ENCODE results near the gene MTMR12.

DNA sequence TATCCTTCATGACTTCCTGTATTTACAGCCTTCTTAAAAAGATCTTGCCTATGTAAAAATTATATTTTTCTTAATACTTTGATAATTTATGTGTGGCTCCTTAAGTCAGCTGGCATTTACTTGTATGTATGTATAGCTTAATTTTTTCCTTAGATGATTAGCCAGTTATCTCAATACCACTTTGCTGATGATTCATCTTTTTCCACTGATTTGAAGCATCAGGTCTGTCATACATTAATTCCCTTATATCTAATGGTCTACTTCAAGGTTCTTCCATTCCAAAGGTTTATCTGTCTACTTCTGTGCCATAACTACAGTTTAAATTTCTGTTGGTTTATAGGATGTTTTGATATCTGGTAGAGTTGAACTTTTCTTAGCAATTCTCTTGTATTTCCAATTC is 44.9 kb upstream of the MTMR12 start:
- TF ChIP-seq, protein P1, sequence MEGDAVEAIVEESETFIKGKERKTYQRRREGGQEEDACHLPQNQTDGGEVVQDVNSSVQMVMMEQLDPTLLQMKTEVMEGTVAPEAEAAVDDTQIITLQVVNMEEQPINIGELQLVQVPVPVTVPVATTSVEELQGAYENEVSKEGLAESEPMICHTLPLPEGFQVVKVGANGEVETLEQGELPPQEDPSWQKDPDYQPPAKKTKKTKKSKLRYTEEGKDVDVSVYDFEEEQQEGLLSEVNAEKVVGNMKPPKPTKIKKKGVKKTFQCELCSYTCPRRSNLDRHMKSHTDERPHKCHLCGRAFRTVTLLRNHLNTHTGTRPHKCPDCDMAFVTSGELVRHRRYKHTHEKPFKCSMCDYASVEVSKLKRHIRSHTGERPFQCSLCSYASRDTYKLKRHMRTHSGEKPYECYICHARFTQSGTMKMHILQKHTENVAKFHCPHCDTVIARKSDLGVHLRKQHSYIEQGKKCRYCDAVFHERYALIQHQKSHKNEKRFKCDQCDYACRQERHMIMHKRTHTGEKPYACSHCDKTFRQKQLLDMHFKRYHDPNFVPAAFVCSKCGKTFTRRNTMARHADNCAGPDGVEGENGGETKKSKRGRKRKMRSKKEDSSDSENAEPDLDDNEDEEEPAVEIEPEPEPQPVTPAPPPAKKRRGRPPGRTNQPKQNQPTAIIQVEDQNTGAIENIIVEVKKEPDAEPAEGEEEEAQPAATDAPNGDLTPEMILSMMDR (CRISPR knock-in tag; IDR thresholded peaks at IDR 0.05): no peak
- TF ChIP-seq ZNF274 (CRISPR knock-in tag; IDR thresholded peaks at IDR 0.05) (no peak), ZNF772 (CRISPR knock-in tag; IDR thresholded peaks at IDR 0.05) (no peak), NR2C2 (CRISPR knock-in tag; IDR thresholded peaks at IDR 0.05; ENCODE audit: borderline replicate concordance) (no peak), ZNF670 (CRISPR knock-in tag; IDR thresholded peaks at IDR 0.05; ENCODE audit: borderline replicate concordance) (no peak), ASH2L (IDR thresholded peaks at IDR 0.05; ENCODE audit: insufficient read length, low read depth, low read length) (no peak), RXRA (CRISPR knock-in tag; IDR thresholded peaks at IDR 0.05) (no peak), KDM5A (IDR thresholded peaks at IDR 0.05; ENCODE audit: borderline replicate concordance, low read length) (no peak), ZSCAN29 (CRISPR knock-in tag; conservative IDR thresholded peaks at IDR 0.05) (no peak), RBAK (CRISPR knock-in tag; IDR thresholded peaks at IDR 0.05) (no peak), SMAD1 (CRISPR knock-in tag; IDR thresholded peaks at IDR 0.05; ENCODE audit: borderline replicate concordance, low read depth) (no peak), SRF (IDR thresholded peaks at IDR 0.05; ENCODE audit: low read depth, low read length) (no peak)

All from HepG2 (cell line).